ENCODE data around the gene FBXO4.
"Not testable (repeated sequence)": the region's sequence is repeated elsewhere in the genome, so short reads cannot be mapped to it uniquely, and the experiment has no call there.

The FBXO4 gene

DNA sequence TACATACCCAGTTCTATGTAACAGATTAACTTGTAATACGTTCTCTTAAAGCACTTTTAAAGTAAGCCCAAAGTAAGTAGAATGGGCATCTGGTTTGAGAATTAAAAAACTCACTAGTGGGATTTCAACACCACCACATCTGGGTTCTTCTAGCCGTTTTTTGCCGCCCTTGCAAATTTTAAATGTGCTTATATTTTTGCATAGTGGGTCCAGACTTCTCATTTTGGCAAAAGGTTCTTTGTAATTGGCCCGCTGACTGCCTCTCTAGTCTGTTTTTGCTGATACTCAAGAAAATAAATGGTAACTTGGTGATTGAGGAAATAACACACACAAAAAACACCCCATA, 582 bp upstream of the FBXO4 start:
- DNase-seq: no peak

DNA sequence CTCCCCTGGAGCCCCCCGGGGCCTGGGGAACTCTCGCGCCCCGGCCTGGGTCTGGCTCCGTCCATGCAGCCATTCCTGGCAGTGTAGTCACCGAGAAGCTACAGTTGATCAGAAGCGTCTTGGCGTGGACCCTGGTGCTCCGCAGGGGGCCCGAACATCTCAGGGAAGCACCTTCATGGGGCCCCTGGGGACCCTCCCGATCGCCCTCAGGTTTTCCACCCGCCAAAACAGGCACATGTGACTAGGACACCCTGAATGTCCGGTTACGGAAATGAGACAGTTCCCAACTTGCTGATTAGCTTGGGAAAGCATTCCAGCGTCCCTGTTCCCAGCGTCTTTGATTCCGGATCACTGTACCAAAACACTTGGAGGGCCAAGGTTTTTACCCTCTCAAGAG, 472 bp downstream of the FBXO4 start:
- DNase-seq: no peak

DNA sequence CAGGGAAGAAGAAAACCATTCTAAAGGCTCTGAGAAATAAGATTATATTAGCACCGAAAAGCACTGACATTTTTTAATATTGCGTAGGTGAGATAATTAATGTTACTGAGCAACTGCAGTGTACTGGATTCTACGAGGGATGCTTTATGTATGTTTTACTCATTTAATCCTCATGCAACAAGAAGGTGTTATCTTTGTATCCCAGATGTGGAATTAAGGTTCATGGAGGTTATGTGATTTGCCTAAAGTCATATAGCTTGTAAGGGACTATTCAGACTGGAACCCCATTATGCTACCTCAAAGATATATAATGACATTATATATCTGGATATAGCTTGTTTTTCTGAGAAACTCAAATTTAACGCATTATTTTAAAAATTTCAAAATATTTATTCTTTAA, 2.5 kb downstream of the FBXO4 start:
- no peak for DNase-seq

DNA sequence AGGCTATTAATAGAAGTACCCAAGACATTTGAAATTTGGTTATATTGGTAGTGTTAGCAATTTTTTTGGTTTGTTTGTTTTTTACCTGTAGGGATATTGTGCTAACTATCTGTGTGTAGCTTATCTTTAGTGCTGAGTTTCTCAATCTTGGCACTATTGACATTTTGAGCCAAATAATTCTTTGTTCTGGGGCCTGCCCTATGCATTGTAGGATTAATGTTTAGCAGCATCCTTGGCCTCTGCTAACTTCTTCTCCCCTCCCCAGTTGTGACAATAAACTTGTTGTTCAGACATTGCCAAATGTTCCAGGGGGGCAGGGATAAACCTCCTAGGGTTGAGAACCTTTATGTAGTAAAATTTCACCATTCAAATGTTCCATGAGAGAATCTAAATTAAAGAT, 4.0 kb downstream of the FBXO4 start:
- no peak for DNase-seq

DNA sequence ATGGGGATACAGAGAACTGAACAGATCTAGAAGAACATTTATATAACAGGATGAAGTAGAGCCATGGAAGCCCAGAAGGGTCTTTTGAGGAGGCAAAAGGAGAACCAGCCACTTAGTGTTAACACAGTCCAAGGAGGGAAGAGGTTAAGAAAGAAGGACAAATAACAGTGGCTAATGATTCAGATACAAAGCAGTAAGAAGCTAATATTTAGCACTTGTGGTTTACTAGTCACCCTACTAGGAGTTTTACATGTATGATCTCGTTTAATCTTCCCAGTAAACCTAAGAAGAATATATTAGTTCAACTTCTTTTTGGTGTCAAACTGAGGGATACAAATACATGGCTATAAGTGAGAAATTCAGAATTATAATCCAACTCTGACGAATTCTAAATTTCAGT, 7.7 kb downstream of the FBXO4 start:
- DNase-seq: no peak

DNA sequence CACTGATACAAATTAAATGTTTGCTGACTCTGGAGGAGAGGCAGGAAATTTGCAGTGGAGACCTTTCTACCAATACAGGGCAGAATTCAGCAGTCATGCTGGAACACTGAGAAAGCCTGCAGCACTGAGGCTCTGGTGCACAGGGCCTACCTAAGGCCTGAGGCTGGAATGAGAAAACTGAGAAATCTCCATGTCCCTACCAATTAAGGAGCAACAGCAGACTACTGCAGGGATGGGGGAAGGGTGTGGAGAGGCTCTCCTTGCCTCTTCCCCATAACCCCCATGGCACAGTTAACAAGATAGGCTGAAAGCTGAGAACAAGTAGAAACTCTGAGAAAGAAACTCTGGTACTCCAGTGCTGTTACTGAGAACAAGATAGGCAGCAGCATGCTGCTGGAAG, 10.5 kb downstream of the FBXO4 start:
- no peak for DNase-seq

DNA sequence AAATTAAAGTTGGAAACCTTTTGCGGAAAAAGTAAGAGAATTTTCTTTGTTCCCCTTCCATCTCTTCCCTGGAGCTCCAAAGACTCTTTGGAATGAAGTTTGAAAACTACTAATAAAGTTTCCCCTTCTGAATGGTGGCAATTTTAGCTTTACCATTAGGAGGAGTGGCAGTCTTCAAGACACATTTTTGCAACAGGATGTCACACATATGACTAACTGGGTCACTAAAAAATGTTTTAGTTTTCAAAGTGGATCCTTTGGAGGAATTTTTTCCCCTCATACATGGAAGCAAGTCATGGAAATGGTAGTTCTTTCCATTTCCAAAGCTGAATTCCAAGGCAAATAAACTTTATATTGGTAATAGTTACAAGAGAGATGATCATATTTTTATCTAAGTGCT, 15.6 kb downstream of the FBXO4 start:
- no peak for DNase-seq

DNA sequence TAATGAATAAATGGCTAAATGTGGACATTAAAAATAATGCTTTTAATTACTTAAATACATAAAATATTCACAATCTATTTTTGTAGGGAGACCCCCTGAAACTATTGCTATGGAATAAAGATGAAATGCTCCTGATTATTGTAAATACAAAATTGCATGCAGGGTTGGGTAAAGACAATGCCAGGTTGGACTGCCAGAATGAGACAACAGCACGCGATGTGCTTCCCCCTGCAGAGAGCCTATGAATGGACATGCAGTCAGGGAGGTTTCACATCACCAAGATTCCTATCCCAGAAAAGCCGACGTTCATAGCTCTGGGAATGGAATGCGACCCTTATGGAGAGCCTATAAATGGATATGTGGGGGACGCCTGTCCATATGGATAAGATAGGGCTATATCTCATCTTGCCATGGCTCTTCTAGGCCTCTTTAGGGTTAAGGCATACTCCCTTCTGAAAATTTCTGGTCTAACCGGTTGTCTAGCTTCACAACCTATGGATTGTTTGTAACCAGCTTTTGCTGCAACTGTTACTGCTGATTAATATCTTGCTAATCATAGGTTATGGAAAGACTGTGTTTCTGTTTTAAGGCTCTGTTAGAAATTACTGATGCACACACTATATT, 20.4 kb downstream of the FBXO4 start:
- DNase-seq: not testable (repeated sequence)

DNA sequence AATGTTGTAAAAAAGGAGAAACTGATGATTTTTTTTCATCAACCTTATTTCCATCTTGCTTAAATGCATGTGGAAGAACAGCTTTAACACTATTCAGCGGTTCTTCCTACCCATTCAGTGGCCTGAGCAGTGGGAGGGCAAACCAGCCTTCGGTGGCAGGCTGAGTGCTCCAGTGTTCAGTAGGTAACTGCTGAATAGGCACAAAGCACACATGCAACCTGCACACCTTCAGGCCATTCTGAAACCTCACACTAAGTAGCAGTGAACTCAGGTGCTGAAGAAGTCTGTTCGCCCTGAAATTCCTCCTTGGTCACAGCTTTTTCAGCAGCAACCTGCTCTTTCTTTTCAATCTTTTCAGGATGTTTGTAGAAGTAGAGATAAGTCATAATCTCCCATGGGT, 26.1 kb downstream of the FBXO4 start:
- DNase-seq: no peak

DNA sequence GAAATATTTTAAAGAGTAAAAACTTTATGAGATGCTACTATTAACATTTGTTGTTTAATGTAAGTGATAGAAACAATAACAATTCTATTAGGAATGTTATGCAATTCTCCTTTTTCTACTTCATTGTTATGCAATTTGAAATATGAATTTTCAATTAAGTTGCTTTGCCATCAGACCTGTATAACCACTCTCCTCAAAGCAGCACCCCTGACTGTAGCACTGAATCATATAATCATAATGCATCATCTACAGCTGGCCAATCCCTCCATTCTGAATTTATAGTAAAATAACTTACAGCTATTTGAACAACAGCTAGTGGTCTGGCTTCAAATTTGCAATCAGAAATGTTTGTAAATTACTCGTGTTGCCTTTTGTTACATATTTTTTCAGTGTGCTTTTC, 29.2 kb downstream of the FBXO4 start:
- DNase-seq: no peak

DNA sequence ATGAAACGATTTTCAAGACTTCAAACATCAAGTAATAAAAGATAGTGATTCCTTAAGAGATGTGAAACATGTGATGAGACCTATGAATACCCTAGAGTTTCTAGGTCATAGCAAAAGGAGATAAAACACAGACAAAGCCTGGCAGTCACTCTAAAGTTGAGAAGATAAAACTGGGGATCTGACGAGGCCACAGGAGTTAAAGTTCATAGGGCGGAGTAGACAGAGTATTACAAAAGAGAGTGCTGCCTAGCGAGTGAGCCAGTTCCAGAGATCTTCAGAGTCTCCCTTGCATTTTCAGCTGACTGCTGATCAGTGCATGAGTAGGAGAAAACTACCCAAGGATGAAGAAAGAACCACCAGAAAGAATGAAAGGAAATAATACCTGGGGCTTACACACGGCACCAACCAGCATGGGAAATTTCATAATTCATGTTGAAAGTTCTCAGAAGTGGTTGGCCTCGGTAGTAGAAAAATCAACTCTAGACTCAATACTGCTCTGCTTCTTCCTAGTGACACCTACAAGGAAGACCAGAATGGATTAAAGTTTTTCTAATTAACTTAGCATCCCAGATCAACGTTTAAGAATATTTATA, 30.4 kb downstream of the FBXO4 start:
- DNase-seq: no peak

DNA sequence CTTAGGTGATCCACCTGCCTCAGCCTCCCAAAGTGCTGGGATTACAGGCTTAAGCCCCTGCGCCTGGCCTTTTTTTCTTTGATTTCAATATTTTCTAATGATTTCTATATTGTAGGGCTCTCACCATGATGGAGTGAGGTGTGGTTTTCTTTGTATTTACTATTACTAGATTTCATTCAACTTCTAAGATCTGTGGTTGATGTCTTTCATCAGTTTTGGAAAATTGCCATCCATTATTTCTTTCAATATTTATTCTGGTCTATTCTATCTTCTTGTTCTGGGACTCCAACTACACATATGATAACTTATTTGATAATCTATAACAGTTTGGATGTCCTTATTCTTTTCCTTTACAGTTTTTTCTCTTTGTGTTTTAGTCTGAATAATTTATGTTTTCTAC, 31.9 kb downstream of the FBXO4 start:
- no peak for DNase-seq

DNA sequence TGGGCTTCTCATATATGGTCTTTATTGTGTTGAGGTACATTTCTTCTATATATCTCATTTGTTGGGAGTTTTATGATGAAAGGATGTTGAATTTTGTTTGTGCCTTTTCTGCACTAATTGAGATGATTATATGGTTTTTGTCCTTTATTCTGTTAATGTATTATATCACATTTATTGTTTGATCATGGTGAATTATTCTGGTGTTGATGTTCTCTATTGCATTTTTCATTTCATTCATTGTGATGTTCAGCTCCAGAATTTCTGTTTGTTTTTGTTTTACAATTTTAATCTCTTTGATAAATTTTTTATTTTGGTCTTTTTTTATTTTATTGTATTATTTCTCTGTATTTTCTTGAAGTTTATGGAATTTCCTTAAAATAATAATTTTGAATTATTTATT, 35.4 kb downstream of the FBXO4 start:
- DNase-seq: no peak

DNA sequence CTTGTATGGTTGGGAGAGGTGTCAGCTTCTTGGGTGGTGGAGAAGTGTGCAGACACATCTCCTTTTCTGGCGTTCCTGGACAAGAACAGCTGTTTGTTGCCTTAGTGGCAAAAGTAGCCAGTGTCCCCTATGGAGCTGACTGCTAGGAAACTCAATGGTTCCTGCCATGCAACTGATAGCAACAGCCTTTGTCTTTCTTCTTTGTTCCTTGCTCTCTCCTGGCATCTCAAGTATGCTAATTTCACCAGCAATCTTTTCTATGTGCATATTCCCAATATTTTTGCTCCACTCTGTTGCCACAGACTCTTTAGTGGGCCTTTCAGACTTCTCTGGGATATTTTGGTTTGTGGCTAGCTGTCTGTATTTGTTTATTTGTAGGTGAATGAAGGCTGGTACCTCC, 36.7 kb downstream of the FBXO4 start:
- DNase-seq: no peak

DNA sequence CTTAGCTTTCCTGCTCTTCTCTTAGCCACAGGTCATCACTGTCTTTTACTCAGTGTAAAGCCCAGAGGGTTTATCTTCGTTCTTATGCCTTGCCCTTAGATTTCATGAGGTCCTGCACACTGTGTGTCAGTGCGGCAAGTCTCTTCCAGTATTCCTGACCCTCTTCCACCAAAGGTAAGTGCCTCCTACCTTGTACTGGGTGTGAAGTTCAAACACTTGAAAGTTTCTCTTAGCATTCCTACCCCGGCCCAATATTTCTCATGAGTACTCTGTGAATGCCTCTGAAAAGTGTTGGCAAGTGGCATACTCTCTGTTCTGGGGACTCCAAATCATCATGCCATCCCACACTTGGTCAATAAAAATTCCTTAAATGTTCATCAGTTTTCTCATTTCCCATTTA, 37.4 kb downstream of the FBXO4 start:
- no peak for DNase-seq

DNA sequence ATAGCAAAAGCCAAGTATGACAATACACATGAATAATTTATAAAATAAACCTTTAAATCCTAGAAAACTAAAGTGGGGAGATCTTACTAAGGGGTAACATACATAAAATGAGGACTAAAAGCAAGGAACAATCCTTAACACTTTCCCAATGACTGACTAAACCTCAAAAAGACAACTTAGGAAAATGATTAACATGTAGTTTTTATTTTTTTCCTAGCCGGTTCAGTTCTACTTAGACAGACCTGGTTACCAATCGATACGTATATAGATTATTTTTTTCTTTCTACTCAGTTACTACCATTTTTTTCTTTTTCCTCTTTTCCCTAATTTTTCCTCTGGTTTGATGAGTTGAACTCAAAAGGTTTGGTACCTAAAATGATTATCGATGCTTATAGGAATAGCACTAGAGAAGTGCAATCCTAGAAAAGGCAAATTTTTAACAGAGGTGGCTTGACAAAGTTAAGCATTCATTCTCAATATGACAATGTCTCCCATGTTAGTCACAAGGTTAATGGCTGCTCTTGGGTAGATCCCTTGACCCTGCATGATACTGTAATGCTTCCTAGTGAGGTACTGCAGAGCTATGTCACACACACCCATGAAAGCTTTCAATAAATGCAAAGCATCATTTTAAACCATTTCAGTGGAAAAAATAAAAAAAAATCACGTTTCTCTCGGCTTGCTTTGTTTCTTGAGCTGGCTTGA, 41.5 kb downstream of the FBXO4 start:
- no peak for DNase-seq

DNA sequence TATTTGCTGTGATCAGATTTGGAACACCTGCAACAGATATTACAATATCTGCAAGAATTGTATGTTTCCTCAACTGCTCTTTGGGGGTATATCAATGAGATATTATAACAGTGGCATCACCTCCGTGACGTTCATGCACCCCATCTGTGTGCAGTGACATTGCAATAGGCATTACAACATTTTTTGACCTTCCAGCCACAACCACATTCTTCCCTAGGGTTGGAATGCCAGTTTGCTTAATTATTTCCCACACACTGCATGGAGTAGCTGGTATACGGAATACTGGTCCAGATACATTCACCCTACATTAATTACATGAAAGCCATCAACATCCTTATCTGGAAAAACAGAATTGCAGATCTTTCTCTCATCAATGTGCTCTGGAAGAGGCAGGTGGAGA, 42.3 kb downstream of the FBXO4 start:
- DNase-seq: no peak

DNA sequence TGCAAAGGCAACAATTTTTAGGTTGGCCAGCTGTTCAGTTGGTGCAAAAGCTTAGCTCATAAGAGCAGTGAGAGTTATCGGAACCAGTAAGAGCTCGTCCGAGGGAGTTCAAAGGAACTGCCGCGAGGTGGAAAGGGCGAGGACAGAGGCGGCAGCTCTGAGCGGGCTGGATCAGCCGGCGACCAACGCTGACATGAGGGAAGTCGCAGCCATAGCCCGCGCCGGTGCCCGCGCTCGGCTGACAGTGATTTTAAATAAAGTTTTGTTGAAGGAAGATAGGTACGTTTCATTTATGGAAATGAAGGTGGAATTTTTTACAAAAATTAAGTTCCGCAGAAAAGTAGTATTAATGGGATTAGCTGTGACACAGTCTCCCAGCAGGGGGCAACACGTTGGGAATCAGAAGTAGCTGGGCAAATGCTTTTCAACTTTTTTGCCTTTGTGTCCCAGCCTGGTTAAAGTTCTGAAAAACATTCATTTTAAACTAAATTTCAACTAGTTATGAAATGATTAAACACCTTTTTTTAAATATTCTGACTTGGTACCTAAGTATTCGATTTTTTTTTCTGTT, 43.2 kb downstream of the FBXO4 start:
- DNase-seq: no peak

DNA sequence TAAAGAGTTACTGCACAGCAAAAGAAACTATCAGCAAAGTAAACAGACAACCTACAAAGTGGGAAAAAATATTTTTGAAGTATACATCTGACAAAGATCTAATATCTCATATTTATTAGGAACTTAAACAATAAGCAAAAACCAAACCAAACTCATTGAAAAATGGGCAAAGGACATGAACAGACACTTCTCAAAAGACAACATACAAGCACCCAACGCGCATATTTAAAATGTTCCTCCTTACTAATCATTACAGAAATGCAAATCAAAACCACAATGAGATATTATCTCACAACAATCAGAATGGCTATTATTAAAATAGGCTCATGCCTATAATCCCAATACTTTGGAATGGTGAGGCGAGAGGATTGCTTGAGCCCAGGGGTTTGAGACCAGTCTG, 48.0 kb downstream of the FBXO4 start:
- no peak for DNase-seq

DNA sequence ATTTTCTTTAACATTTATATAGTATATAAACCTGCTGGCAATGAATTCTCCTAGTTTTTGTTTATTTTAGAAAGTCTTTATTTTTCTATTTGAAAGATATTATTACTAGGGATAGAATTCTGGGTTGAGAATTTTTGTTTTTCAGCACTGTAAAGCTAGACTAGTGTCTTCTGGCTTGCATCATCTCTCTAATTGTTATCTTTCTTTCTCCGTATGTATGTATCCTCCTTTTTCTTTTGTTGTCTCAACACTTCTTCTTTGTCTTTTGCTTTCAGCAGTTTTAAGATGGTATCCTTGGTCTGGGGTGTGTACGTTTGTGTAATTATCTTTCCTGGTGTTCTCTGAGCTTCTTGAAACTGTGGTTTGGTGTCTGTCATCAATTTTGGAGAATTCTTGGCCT, 48.8 kb downstream of the FBXO4 start:
- DNase-seq: no peak

DNA sequence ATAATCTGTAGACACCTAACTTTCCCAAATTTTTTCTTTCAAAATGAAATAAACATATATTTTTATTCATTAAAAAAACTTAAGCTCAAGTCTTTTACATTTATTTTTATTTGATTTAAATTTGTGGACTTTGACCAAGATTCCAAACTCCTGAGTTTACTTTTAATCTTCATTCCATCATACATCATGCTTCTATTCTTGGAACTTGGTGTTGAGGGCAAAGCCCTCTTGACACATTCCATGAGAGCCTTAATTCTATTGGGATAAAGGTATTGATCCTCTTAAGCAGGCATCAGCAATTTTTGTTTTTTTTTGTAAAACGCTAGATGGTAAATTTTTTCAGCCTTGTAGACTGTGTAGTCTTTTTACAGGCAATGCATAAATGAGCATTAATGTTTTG, 53.6 kb downstream of the FBXO4 start:
- DNase-seq: no peak

DNA sequence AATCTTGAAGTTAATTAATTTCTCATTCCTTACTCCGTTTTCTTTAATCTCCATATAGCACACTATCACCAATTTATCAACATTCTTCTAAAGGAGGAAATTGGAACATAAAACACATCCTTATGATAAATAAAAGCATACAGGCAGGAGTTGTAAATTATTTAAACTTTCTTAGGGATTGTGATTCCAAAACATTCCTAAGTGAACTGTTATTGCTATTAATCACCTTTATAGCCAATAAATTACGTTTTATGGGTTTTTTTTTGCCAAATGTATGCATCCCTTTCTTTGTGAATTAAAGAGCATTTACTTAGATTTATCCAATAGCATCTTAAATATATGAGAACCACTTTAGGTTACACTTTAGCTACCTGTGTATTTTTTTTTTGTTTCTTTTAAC, 55.3 kb downstream of the FBXO4 start:
- no peak for DNase-seq

DNA sequence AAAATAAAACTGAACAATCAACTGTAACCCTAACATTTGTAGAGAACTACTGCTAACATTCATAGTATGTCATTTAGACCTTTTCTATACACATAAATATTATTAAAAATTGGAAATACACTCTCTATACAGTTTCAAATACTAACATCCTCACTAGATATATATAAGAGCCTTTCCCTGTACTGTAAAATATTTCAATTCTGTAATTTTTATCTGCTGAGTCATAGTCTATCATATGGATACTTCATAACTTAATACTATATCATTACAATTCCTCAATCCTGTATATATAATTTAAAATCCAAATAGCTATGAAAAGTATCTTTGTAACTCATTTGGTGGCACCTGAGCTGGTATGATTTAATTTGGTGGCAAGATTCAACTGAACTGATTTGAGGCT, 55.8 kb downstream of the FBXO4 start:
- DNase-seq: no peak

DNA sequence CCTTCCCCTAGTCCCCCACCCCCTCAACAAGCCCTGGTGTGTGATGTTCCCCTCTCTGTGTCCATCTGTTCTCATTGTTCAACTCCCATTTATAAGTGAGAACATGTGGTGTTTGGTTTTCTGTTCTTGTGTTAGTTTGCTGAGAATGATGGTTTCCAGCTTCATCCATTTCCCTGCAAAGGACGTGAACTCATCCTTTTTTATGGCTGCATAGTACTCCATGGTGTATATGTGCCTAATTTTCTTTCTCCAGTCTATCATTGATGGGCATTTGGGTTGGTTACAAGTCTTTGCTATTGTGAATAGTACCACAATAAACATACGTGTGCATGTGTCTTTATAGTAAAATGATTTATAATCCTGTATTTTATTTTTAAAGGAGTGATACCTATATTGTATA, 57.8 kb downstream of the FBXO4 start:
- DNase-seq: not testable (repeated sequence)

DNA sequence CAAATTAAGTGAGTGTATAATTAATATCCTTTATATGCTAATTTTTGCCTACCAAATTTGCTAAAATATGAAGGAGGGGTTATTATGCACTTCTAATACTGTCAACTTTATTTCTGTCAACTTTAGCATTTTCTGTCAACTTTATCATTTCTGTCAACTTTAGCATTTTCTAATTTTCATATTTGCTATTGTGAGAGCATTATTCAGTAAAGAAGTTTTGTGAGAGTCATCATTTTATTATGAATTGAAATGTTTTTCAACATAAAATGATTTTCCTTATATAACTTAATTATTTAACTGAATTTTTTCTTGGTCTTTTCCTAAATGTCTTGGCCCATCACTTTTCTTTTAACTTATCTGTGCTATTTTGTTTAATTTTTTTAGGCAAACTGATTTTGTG, 58.2 kb downstream of the FBXO4 start:
- no peak for DNase-seq
